H1 (cell line): Measurements from ENCODE around the gene ISG20L2. TPM values are rescaled to one million over a fixed set of nuclear protein-coding genes. Genes with fewer than 3 reads are reported as not detected.

Experiments used
- CTCF ChIA-PET: fragments of 300-600 bp; sonication (Branson Sonifier 250); formaldehyde crosslinking; loops from one replicate; lab custom pipeline; 2021; ENCODE audit not compliant: partially characterized antibody; lab: Charles Lee
- POLR2A ChIA-PET: fragments of 300-600 bp; sonication (Branson Sonifier 250); formaldehyde crosslinking; loops from one replicate; lab custom pipeline; 2021; ENCODE audit warnings: inconsistent platforms; ENCODE audit not compliant: partially characterized antibody; lab: Charles Lee
- DNase-seq, 2 experiments: peaks; one replicate each; pipeline versions ENCODE4 v3.0.0 to v3.0.0-alpha.2; 2010 to 2022; ENCODE audit warnings: low spot score in 2 of 2, low read depth in 1 of 2, mixed read lengths in 1 of 2
- FAIRE-seq: peaks from 2 replicates; lab custom pipeline; 2011; peaks lifted over from hg19 to GRCh38; lab: Jason Lieb, UNC
- H2AFZ ChIP-seq: 2 replicates; pipeline ENCODE4 v1.8.1; 2012; ENCODE audit warnings: low read length, inconsistent platforms
- H2AK5ac ChIP-seq: 2 replicates; pipeline ENCODE4 v1.6.1; 2013; ENCODE audit warnings: low read depth, low read length
- H2BK120ac ChIP-seq: replicated peaks from 2 replicates; pipeline ENCODE3; 2013; ENCODE audit warnings: low read depth, low read length, inconsistent platforms
- H2BK12ac ChIP-seq: 2 replicates; pipeline ENCODE4 v1.6.1; 2013; ENCODE audit warnings: low read depth, low read length
- H2BK15ac ChIP-seq: 2 replicates; pipeline ENCODE4 v1.6.1; 2013; ENCODE audit warnings: low read length
- H2BK20ac ChIP-seq: 2 replicates; pipeline ENCODE4 v1.6.1; 2013; ENCODE audit warnings: low read length
- H2BK5ac ChIP-seq: 2 replicates; pipeline ENCODE4 v1.6.1; 2013; ENCODE audit warnings: low read depth, low read length
- H3K14ac ChIP-seq: 2 replicates; pipeline ENCODE4 v1.6.1; 2013; ENCODE audit warnings: inconsistent platforms; ENCODE audit not compliant: insufficient read length
- H3K18ac ChIP-seq: 2 replicates; pipeline ENCODE4 v1.6.1; 2013; ENCODE audit warnings: low read length; ENCODE audit errors: extremely low read depth
- H3K23ac ChIP-seq: 2 replicates; pipeline ENCODE4 v1.6.1; 2013; ENCODE audit warnings: inconsistent platforms; ENCODE audit not compliant: insufficient read length
- H3K23me2 ChIP-seq: 2 replicates; pipeline ENCODE4 v1.6.1; 2013; ENCODE audit warnings: low read depth, low read length
- H3K27ac ChIP-seq: 2 replicates; pipeline ENCODE4 v1.6.1; 2011; ENCODE audit warnings: low read depth, low read length, inconsistent platforms
- H3K27me3 ChIP-seq, 4 experiments: replicated peaks in 1 of 4; 1 replicate in 1 of 4; 2 replicates in 3 of 4; pipeline versions ENCODE4 v1.6.1 to v1.8.1; 2011 to 2013; ENCODE audit warnings: low read length in 3 of 4, mild to moderate bottlenecking in 3 of 4, inconsistent platforms in 2 of 4, mixed read lengths in 2 of 4, moderate library complexity in 1 of 4; ENCODE audit not compliant: control insufficient read depth in 3 of 4, insufficient read depth in 3 of 4; ENCODE audit errors: extremely low read depth in 1 of 4
- H3K36me3 ChIP-seq, 4 experiments: 2 replicates each; pipeline versions ENCODE4 v1.6.1 to v1.8.1; 2011 to 2013; ENCODE audit warnings: mild to moderate bottlenecking in 4 of 4, low read length in 3 of 4, moderate library complexity in 2 of 4, control low read depth in 1 of 4, inconsistent platforms in 1 of 4; ENCODE audit not compliant: insufficient read depth in 4 of 4, control insufficient read depth in 2 of 4
- H3K4ac ChIP-seq: replicated peaks from 2 replicates; pipeline ENCODE3; 2013; ENCODE audit warnings: low read length, low read depth, mixed read lengths, inconsistent platforms; ENCODE audit not compliant: insufficient read length
- H3K4me1 ChIP-seq, 4 experiments: replicated peaks in 1 of 4; 1 replicate in 1 of 4; 2 replicates in 3 of 4; pipeline versions ENCODE4 v1.6.1 to v1.8.1; 2011 to 2013; ENCODE audit warnings: low read length in 3 of 4, inconsistent platforms in 2 of 4, mixed read lengths in 1 of 4; ENCODE audit not compliant: insufficient read depth in 4 of 4, control insufficient read depth in 3 of 4
- H3K4me2 ChIP-seq, 2 experiments: 2 replicates each; pipeline versions ENCODE4 v1.6.1 to v1.8.1; 2011 to 2013; ENCODE audit warnings: low read depth in 2 of 2, low read length in 2 of 2, control low read depth in 1 of 2, inconsistent platforms in 1 of 2, mild to moderate bottlenecking in 1 of 2; ENCODE audit not compliant: insufficient read depth in 1 of 2
- H3K4me3 ChIP-seq, 4 experiments: fragments of 200-600, 300-600 bp in 1 of 4; sonication (generic), shearing (Covaris generic), sonication (Bioruptor Twin) in 1 of 4; 2 replicates each; pipeline versions ENCODE4 v1.5.1 to v1.8.1; 2011 to 2016; ENCODE audit warnings: low read length in 4 of 4, low read depth in 3 of 4, control low read depth in 2 of 4, inconsistent platforms in 2 of 4, mild to moderate bottlenecking in 2 of 4, mixed read lengths in 1 of 4, moderate library complexity in 1 of 4; ENCODE audit not compliant: insufficient read depth in 2 of 4; ENCODE audit errors: extremely low read depth in 1 of 4
- H3K56ac ChIP-seq: replicated peaks from 2 replicates; pipeline ENCODE3; 2013; ENCODE audit warnings: low read depth, mild to moderate bottlenecking, mixed read lengths, low read length, inconsistent platforms; ENCODE audit not compliant: insufficient read length
- H3K79me1 ChIP-seq: 2 replicates; pipeline ENCODE4 v1.6.1; 2013; ENCODE audit warnings: low read depth, low read length, control low read depth
- H3K79me2 ChIP-seq, 2 experiments: 2 replicates each; pipeline versions ENCODE4 v1.6.1 to v1.8.1; 2012 to 2013; ENCODE audit warnings: low read length in 2 of 2, mild to moderate bottlenecking in 2 of 2, inconsistent platforms in 1 of 2; ENCODE audit not compliant: insufficient read depth in 2 of 2, control insufficient read depth in 1 of 2
- H3K9ac ChIP-seq, 4 experiments: replicated peaks in 1 of 4; 1 replicate in 1 of 4; 2 replicates in 3 of 4; pipeline versions ENCODE4 v1.6.1 to v1.8.1; 2011 to 2013; ENCODE audit warnings: low read depth in 3 of 4, low read length in 3 of 4, control low read depth in 2 of 4, mild to moderate bottlenecking in 2 of 4, moderate library complexity in 2 of 4, inconsistent platforms in 1 of 4; ENCODE audit errors: extremely low read depth in 1 of 4
- H3K9me3 ChIP-seq, 2 experiments: 2 replicates each; pipeline versions ENCODE4 v1.6.1 to v1.8.1; 2012 to 2013; ENCODE audit warnings: mild to moderate bottlenecking in 2 of 2, moderate library complexity in 2 of 2, control low read depth in 1 of 2, inconsistent platforms in 1 of 2, low read depth in 1 of 2, low read length in 1 of 2, mixed read lengths in 1 of 2; ENCODE audit not compliant: insufficient read depth in 2 of 2
- H4K20me1 ChIP-seq, 2 experiments: replicated peaks in 1 of 2; 2 replicates each; pipeline versions ENCODE3 to v1.8.1; 2011 to 2013; ENCODE audit warnings: inconsistent platforms in 2 of 2, low read length in 2 of 2, mild to moderate bottlenecking in 1 of 2; ENCODE audit not compliant: insufficient read depth in 2 of 2, control insufficient read depth in 1 of 2
- H4K5ac ChIP-seq: 2 replicates; pipeline ENCODE4 v1.6.1; 2013; ENCODE audit warnings: low read length, low read depth, mixed read lengths, inconsistent platforms; ENCODE audit not compliant: insufficient read length
- H4K8ac ChIP-seq: 2 replicates; pipeline ENCODE4 v1.8.0; 2013; ENCODE audit warnings: mild to moderate bottlenecking, moderate library complexity, low read length, inconsistent platforms; ENCODE audit not compliant: insufficient read depth; ENCODE audit errors: extremely low read depth
- H4K91ac ChIP-seq: replicated peaks from 2 replicates; pipeline ENCODE3; 2013; ENCODE audit warnings: low read length, mixed read lengths, inconsistent platforms; ENCODE audit not compliant: insufficient read length
- CTCF ChIP-seq, 3 experiments: IDR thresholded peaks; 1 replicate in 2 of 3; 2 replicates in 1 of 3; pipeline versions ENCODE4 v1.5.1 to v1.6.1; 2011; ENCODE audit warnings: low read length in 3 of 3, mild to moderate bottlenecking in 3 of 3, inconsistent platforms in 2 of 3, low read depth in 1 of 3, moderate library complexity in 1 of 3; ENCODE audit not compliant: insufficient read depth in 1 of 3; ENCODE audit errors: control extremely low read depth in 1 of 3
- E2F6 ChIP-seq: IDR thresholded peaks from 2 replicates; pipeline ENCODE4 v1.6.1; 2012; ENCODE audit warnings: inconsistent platforms
- KDM1A ChIP-seq: fragments of 200-600, 300-600 bp; sonication (generic); IDR thresholded peaks from 2 replicates; pipeline ENCODE4 v1.7.1; 2016; ENCODE audit warnings: mild to moderate bottlenecking, low read length, borderline replicate concordance
- KDM4A ChIP-seq: IDR thresholded peaks from one replicate; pipeline ENCODE4 v1.7.1; 2012; ENCODE audit warnings: low read depth, mild to moderate bottlenecking, moderate library complexity, low read length, inconsistent platforms; ENCODE audit not compliant: severe bottlenecking
- PHF8 ChIP-seq: fragments of 200-600 bp; sonication (generic); conservative IDR thresholded peaks from 2 replicates; pipeline ENCODE4 v1.7.1; 2012; ENCODE audit warnings: low read depth, mild to moderate bottlenecking, inconsistent platforms, low read length, moderate library complexity
- POLR2A ChIP-seq, 2 experiments: IDR thresholded peaks; 1 replicate in 1 of 2; 2 replicates in 1 of 2; pipeline ENCODE4 v1.6.1; 2011; ENCODE audit warnings: low read depth in 2 of 2, low read length in 2 of 2, mild to moderate bottlenecking in 2 of 2; ENCODE audit errors: control extremely low read depth in 1 of 2
- RFX5 ChIP-seq: IDR thresholded peaks from 2 replicates; pipeline ENCODE4 v1.6.1; 2011; ENCODE audit warnings: low read depth, low read length, improper control_type of control experiment, borderline replicate concordance
- WGBS, 2 experiments: shearing (Covaris generic) in 1 of 2; methylation state at CpG; one replicate each; pipeline versions ENCODE4 v1.1.6 to v1.1.7; 2013 to 2015; ENCODE audit warnings: low lambda C conversion rate in 2 of 2, mixed read lengths in 2 of 2, inconsistent platforms in 1 of 2, low coverage in 1 of 2, missing lambda C conversion rate in 1 of 2; ENCODE audit not compliant: insufficient replicate concordance in 2 of 2, insufficient coverage in 1 of 2, insufficient read length in 1 of 2; ENCODE audit errors: extremely low coverage in 1 of 2, missing lambda C conversion rate in 1 of 2; 5-methylcytosine and 5-hydroxymethylcytosine counted together
- polyA plus RNA-seq, 7 experiments: library from polyadenylated mRNA; depleted of rRNA in 3 of 7; stranded (reverse) in 5 of 7; unstranded in 2 of 7; fragments of >200 nt in 5 of 7; fragments of 200-250 nt in 2 of 7; gene quantifications; 1 replicate in 5 of 7; 2 replicates in 1 of 7; 4 replicates in 1 of 7; pipeline versions ENCODE4 v1.2.1 to v1.2.3, GENCODE V29; 2011 to 2013; ENCODE audit warnings: missing spikeins in 2 of 7, mixed read lengths in 2 of 7
- total RNA-seq: library from RNA; stranded (reverse); fragmentation: NEBNext Ultra II Directional; extraction: Animal tissue kit (Norgen Biotek cat#: 25700); gene quantifications from 2 replicates; pipeline ENCODE4 v1.2.1, GENCODE V29; 2021

ISG20L2 gene
- total and polyA plus RNA-seq, 2 of the 8 experiments (the other 6 are each of a cell fraction or from before 2014, with no cell fraction given), result 47.5 to 53.0 TPM

GRCh38 chr1:156705321-156705917 is 23.1 kb downstream of the ISG20L2 start, which contains the start of gene CRABP2:
Gene CRABP2 (minus strand): TSS chr1:156705583. CDS start chr1:156705446, 137 bp downstream.
- H3K27me3 ChIP-seq, result peaks cover 0 to 19% (median 8%) of the 10 kb centered on the region in 4 experiments; a peak in 4 of 7 replicates
- H3K4me3 ChIP-seq, result peak within 1 kb of the TSS; percentile 50 to 80 (median 70)
- H3K4me1 ChIP-seq, result peaks cover 27 to 53% (median 41%) of the 10 kb centered on the region in 4 experiments
- peak within 1 kb of the TSS; percentile 46 to 60 (median 55); a peak in 6 of 7 replicates for H3K9ac ChIP-seq
- H2BK15ac ChIP-seq, result peak within 1 kb of the TSS; percentile 81; the same call in 1 of the 2 replicates
- peak within 1 kb of the TSS; percentile 45 for H2BK120ac ChIP-seq
- no peak within 1 kb of the TSS for H3K14ac ChIP-seq
- CTCF ChIA-PET, result interaction anchor here (0.6 to 66.0 kb wide), 20 partner anchors 0 to 406 kb away, joined by 3 to 4284 read pairs (median 3); partner anchors contain the start of genes BCAN, CRABP2, INSRR and ISG20L2
- FAIRE-seq (no peak), DNase-seq (peak in 1 of 2 experiments; percentile 64)
- H3K18ac ChIP-seq, result peak within 1 kb of the TSS; percentile 97
- H2BK5ac ChIP-seq, result peak within 1 kb of the TSS; percentile 99
- peak within 1 kb of the TSS; percentile 99 for H4K91ac ChIP-seq
- H3K4ac ChIP-seq, result peak within 1 kb of the TSS; percentile 80
- H3K9me3 ChIP-seq, result no peaks in the 10 kb centered on the region
- H3K79me1 ChIP-seq, result peaks cover 4% of the 10 kb centered on the region; the same call in 1 of the 2 replicates
- peak within 1 kb of the TSS; percentile 85 for H4K8ac ChIP-seq
- 0 out of 2 replicates have a peak within 1 kb of the TSS, but pooled peaks have one; percentile 45 for H2AK5ac ChIP-seq
- H2BK12ac ChIP-seq, result peak within 1 kb of the TSS; percentile 96; the same call in 1 of the 2 replicates
- 5% methylated on average over 23 of the region's 42 CpGs; no CpG with 5 or more reads in 1 of the 2 experiments for WGBS, 2 experiments
- H4K5ac ChIP-seq, result peak within 1 kb of the TSS; percentile 95
- peaks cover 7 to 24% of the 10 kb centered on the region in 2 experiments; a peak in 2 of 4 replicates for H3K79me2 ChIP-seq
- H3K23me2 ChIP-seq, result peaks cover 31% of the 10 kb centered on the region; the same call in 1 of the 2 replicates
- H3K56ac ChIP-seq, result peak within 1 kb of the TSS; percentile 83
- peak within 1 kb of the TSS; percentile 79 for H3K27ac ChIP-seq
- peak within 1 kb of the TSS; percentile 77 to 94 for H3K4me2 ChIP-seq
- no peak within 1 kb of the TSS for H3K23ac ChIP-seq
- POLR2A ChIA-PET, result interaction anchor here (0.6 to 16.9 kb wide), 24 partner anchors 9 to 1482 kb away, joined by 3 to 530 read pairs (median 6); partner anchors contain the start of genes ISG20L2, METTL25B, MRPL24 and NES
- H2AFZ ChIP-seq, result no peak within 1 kb of the TSS
- H2BK20ac ChIP-seq, result peak within 1 kb of the TSS; percentile 95
- H4K20me1 ChIP-seq, result peaks cover 6 to 14% of the 10 kb centered on the region in 2 experiments
- peaks cover 3 to 17% (median 8%) of the 10 kb centered on the region in 4 experiments for H3K36me3 ChIP-seq
- TF ChIP-seq RFX5 (no peak), KDM1A (no peak), PHF8 (no peak; the same call in 1 of the 2 replicates), POLR2A (IDR thresholded peaks at IDR 0.05; ENCODE audit: control extremely low read depth in 1 of 2, low read depth in 2 of 2, low read length in 2 of 2) (peak; percentile 19 to 53; a peak in 2 of 3 replicates), KDM4A (peak; percentile 51), CTCF (IDR thresholded peaks at IDR 0.05; ENCODE audit: control extremely low read depth in 1 of 3, insufficient read depth in 1 of 3, low read depth in 1 of 3, low read length in 3 of 3) (0 out of 4 replicates have a peak, but pooled peaks of 1 of the 3 experiments have one; percentile 0), E2F6 (peak; percentile 6; the same call in 1 of the 2 replicates)
